Measurements from ENCODE around the gene TRAPPC8. TPM values are rescaled to one million over a fixed set of nuclear protein-coding genes. Genes with fewer than 3 reads are reported as not detected.
A peak's percentile ranks its signal among the peaks of the same experiment; 100 is the strongest.
"Not testable (repeated sequence)": the region's sequence is repeated elsewhere in the genome, so short reads cannot be mapped to it uniquely, and the experiment has no call there.

TRAPPC8 gene
- total RNA-seq, 1 donor from 2014 or later, result 30.5 TPM

- peak; percentile 67 for ATAC-seq
Observed at GRCh38 chr18:31942291-31942998, 483 bp downstream of the TRAPPC8 start.

- ATAC-seq, result no peak
Observed at GRCh38 chr18:31941010-31941809, 1.7 kb downstream of the TRAPPC8 start.

- not testable (repeated sequence) for ATAC-seq
Observed at GRCh38 chr18:31934773-31935172, 8.2 kb downstream of the TRAPPC8 start.

GRCh38 chr18:31931886-31932240 is 11.1 kb downstream of the TRAPPC8 start:
- ATAC-seq, result no peak

GRCh38 chr18:31931163-31931885 is 11.6 kb downstream of the TRAPPC8 start:
- no peak for ATAC-seq

GRCh38 chr18:31929273-31929672 is 13.7 kb downstream of the TRAPPC8 start:
- ATAC-seq, result no peak

GRCh38 chr18:31926988-31927387 is 15.9 kb downstream of the TRAPPC8 start:
- ATAC-seq, result not testable (repeated sequence)

GRCh38 chr18:31920277-31920676 is 22.7 kb downstream of the TRAPPC8 start:
- ATAC-seq, result no peak

- not testable (repeated sequence) for ATAC-seq
Observed at GRCh38 chr18:31919366-31919765, 23.6 kb downstream of the TRAPPC8 start.

- no peak for ATAC-seq
Observed at GRCh38 chr18:31918733-31919132, 24.2 kb downstream of the TRAPPC8 start.

GRCh38 chr18:31901063-31901462 is 41.9 kb downstream of the TRAPPC8 start:
- no peak for ATAC-seq

- ATAC-seq, result not testable (repeated sequence)
Observed at GRCh38 chr18:31899771-31900170, 43.2 kb downstream of the TRAPPC8 start.

- no peak for ATAC-seq
Observed at GRCh38 chr18:31892936-31893335, 50.0 kb downstream of the TRAPPC8 start.

- ATAC-seq, result no peak
Observed at GRCh38 chr18:31891566-31891965, 51.4 kb downstream of the TRAPPC8 start.

GRCh38 chr18:31884020-31884419 is 58.9 kb downstream of the TRAPPC8 start:
- ATAC-seq, result no peak

GRCh38 chr18:31880186-31880898 is 62.6 kb downstream of the TRAPPC8 start:
- ATAC-seq, result no peak

GRCh38 chr18:31878358-31878757 is 64.6 kb downstream of the TRAPPC8 start:
- ATAC-seq, result no peak

- no peak for ATAC-seq
Observed at GRCh38 chr18:31877900-31878299, 65.0 kb downstream of the TRAPPC8 start.

- ATAC-seq, result no peak
Observed at GRCh38 chr18:31876707-31877106, 66.2 kb downstream of the TRAPPC8 start.

GRCh38 chr18:31875301-31875700 is 67.6 kb downstream of the TRAPPC8 start:
- no peak for ATAC-seq

GRCh38 chr18:31863103-31863502 is 79.8 kb downstream of the TRAPPC8 start:
- no peak for ATAC-seq

GRCh38 chr18:31860488-31860887 is 82.4 kb downstream of the TRAPPC8 start:
- ATAC-seq, result no peak
